Cardiac septum (tissue), 1 donor: ENCODE data around the gene ABCC4. TPM values are rescaled to one million over a fixed set of nuclear protein-coding genes. Genes with fewer than 3 reads are reported as not detected.
"Not testable (repeated sequence)": the region's sequence is repeated elsewhere in the genome, so short reads cannot be mapped to it uniquely, and the experiment has no call there.

Experiments
- DNase-seq: peaks from one replicate; pipeline ENCODE4 v3.0.0-alpha.2; 2020; ENCODE audit warnings: low spot score
- intact Hi-C: fragments of 100-400 bp; cut with DNase I; formaldehyde crosslinking; loops from one replicate; pipeline ENCODE4 v1.14.0; 2022
- total RNA-seq: library from RNA; stranded (reverse); fragmentation: NEBNext Ultra II Directional; extraction: Animal tissue kit (Norgen Biotek cat#: 25700); gene quantifications from one replicate; pipeline ENCODE4 v1.2.1, GENCODE V29; 2021
- donor health status: DM: no; HTN: no; CAD: no.

Gene ABCC4
- total RNA-seq, 1 donor from 2014 or later: 6.9 TPM

DNA sequence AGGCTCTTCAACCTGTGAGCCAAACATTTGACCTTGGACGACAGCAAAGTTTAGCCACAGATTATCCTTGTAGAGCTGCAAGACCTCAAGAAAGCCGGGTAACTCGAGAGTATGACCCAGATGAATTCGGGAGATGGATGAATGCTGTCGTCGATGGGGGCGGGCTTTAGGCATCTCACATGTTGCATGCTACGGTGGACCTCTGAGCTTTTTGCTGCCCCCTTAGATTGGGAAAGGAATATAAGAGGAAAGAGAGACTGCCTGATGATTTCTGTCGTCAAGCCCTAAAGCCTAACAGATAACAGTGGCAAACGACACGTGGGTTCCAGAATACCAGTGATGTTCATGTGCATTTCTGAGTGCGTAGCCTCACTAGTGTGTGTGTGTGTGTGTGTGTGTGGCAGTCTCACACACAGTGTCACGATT lies 730 bp upstream of the ABCC4 start:
- intact Hi-C loops: no loop called here
- no peak for DNase-seq

DNA sequence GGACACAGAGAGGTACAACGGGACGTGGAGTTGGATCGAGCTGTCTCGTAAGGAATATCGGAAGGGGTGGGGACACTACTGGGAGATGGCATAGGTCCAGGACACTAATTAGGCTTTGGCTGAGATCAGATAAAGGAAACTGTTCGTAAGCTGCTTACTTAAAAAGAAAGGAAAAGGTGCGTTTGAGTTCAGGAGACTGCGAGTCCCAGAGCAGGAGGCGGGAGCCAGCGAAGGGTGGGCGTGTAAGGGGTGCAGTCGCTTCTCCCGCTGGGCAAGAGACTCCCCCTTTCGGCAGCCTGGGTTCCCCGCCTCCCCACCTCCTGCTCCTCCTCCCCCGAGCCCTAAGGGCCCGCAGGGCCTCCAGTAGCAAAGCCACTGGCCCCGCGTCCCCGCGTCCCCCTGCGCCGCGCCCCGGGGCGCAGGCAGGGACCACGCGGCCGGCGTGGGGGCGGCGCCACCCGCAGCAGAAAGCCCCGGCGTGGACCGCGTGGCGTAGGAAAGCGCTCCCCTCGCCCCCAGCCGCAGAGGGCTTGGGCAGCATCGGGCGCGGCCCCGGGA lies 547 bp downstream of the ABCC4 start:
- peak; percentile 78 for DNase-seq
- intact Hi-C loops: no loop called here

DNA sequence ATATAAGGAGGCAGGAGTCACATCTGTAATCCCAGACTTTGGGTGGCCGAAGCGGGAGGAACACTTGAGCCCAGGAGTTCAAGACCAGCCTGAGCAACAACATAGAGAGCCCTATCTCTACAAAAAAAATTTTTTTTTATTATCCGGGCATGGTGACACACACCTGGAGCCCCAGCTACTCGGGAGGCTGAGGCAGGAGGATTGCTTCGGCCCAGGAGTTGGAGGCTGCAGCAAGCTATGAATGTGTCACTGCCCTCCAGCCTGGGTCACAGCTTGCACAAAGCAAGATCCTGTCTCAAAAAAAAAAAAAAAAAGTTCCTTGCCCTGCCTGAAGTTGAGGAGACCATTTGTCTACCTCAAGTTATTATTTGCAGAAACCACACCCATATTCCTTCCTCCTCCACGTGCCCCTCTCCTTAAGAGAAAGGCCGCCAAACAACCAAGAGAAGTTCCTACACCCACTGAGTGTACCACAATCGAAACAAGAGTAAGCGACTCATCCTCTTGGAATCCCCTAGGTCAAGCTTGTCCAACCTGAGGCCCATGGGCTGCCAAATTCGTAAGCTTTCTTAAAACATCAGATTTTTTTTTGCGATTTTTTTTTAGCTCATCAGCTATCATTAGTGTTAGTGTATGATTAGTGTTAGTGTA lies 2.2 kb downstream of the ABCC4 start:
- DNase-seq: no peak
- intact Hi-C loops: loop anchor here (5.0 kb wide), 1 partner anchor 243 kb away; no protein-coding TSS in a partner anchor

DNA sequence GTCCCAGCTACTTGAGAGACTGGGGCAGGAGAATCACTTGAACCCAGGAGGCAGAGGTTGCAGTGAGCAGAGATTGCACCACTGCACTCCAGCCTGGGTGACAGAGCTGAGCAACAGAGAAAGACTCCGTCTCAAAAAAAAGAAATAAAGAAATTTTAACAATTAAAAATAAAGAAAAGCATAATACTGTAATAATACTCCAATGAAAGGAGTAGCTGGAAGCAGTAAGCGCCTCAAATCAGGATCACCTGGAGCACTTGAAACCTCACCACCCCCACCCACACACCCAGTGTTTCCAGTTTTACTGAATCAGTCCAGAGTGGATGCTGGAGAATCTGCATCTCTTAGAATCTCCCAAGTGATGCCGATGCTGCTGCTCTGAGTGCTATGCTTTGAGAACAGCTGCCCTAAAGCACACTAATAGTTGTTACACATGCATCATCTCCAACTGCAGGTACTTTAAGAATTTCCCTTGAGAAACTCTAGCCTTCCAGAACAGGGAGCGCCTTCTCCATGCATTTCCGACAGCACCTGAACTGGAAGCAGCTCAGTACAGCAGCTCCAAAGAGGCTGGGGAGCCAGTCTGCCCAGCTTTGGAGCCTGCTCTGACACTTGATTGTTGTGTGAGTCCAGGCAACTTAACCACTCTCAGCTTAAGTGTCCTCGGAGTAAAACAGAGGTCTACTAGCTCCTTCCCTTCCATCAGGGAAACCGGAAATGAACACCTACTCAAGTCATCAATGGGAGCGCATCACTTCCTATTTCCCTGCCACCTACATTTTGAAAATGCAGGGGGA lies 2.9 kb downstream of the ABCC4 start:
- no peak for DNase-seq
- intact Hi-C loops: loop anchor here (5.0 kb wide), 1 partner anchor 244 kb away; no protein-coding TSS in a partner anchor

DNA sequence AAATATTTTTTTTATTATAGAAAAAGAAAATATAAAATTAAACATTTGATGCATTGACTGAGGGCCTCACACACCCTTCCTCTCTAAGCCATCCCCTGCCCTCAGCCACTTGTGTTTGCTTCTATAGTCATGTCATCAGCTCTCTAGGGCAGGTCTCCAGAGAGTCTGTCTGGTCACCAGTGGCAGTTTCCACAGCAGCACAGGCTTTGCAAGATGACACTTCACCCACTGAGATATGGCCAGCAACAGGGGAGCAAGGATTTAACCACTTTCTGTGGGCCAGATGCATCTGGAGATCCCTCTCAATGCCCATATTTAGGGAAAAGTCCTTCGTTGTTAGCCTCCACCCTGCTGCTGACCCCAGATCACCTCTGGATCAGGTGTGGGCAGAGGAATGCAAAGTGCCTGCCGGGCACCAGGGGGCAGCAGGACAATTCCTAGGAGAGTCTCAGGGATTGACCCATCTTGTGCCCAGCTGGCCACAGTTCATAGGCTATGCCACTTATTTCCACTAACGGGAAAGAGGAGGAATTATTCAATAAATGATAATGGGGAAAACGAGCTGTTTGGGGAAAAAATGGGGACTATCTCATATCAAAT lies 4.8 kb downstream of the ABCC4 start:
- no peak for DNase-seq
- intact Hi-C loops: loop anchor here (1.0 to 5.0 kb wide), 2 partner anchors 84 to 246 kb away; no protein-coding TSS in a partner anchor

DNA sequence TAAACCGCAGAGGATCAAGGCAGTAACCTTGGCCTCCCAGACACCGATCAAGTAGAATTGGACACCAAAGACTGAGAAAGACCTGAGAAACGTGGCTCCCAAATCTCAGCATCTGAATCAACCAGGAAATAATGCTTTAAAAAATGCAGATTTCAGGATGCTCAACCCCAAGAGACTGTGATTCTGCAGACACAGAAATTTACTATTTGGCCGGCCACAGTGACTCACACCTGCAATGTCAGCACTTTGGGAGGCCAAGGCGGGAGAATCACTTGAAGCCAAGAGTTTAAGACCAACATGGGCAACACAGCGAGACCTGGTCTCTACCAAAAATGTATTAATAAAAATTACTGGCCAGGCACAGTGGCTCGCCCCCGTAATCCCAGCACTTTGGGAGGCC lies 6.2 kb downstream of the ABCC4 start:
- intact Hi-C loops: loop anchor here (5.0 kb wide), 1 partner anchor 247 kb away; no protein-coding TSS in a partner anchor
- DNase-seq: no peak

DNA sequence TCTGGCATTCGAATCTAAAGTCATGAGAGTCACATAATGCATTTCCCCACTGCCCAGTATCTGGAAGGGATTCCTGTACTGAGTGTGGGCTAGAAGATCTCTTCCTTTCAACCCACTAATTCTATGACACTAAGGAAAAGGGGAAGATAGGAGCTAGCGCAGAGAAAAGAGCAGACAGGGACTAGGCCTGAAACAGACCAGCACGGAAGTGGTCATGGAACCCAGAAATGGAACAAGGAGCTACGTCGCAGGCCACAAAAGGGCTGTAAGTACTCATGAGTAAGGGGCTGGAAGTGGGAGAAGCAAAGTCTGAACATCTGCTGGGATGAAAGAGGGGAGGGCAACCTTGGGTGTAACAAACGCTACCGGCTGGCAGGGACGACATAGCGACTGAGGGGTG lies 8.6 kb downstream of the ABCC4 start:
- DNase-seq: no peak
- intact Hi-C loops: no loop called here

DNA sequence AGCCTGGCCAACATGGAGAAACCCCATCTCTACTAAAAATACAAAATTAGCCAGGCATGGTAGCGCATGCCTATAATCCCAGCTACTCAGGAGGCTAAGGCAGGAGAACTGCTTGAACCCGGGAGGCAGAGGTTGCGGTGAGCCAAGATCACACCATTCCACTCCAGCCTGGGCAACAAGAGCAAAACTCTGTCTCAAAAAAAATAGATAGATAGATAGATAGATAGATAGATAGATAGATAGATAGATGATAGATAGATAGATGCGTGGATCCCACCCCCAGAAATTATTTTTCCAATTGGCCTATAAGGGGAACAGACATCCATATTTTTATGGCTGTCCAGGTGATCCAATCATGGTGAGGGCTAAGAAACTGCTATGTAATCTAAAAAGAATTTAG lies 11.3 kb downstream of the ABCC4 start:
- DNase-seq, intact Hi-C loops: not testable (repeated sequence)

DNA sequence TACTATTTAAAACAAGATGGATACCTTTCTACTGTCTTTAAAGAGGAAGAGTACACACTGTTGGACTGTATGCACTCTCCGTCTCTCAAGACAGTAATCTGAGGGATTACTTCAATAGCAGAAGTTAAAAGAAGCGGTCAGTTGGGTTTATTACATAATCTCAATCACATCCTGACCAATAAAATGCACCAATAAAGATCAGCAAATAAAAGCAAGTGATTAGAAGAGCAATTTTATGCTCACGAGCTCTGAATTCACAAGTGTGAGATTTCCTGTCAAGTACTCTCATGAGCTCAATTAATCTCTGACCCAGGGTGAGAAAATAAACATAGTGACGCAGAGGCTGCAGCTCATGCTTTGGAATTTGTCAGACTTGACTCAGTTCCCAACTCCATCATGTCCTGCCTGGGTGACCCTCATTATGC lies 12.2 kb downstream of the ABCC4 start:
- DNase-seq: no peak
- intact Hi-C loops: no loop called here

DNA sequence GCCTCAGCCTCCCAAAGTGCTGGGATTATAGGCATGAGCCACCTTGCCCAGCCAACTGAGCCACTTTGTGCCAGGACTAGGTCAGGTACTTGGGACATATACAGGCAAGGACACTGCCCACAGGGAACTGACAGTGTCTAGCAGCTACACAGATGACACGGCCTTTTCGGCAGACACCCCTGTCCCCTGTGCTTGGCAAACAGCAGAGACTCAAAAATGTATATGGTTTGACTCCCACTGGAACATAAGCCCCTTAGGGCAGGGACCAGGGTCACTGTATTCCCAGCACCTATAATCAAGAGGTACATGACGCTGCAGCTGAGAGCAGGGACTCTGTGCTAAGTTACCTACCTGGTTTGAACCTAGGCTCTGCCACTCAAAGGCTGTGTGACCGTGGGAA lies 16.8 kb downstream of the ABCC4 start:
- intact Hi-C loops: no loop called here
- no peak for DNase-seq

DNA sequence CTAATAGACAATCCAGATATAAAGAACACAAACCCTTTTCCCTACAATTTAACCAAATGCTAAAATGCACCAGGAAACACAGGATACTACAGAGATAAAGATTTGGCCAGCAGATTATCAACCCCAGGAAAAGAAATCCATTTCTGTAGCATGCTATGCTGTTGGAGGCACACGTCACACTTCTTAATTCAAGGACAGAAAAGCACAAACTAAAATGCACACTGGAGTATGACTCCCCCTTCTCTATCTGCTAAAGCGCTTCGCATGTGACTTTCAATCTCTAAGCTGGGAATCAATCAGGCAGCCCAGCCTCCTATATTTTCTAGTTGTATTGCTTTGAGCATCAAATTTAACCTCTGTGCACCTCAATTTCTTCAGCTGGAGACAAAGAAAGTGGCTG lies 22.2 kb downstream of the ABCC4 start:
- intact Hi-C loops: loop anchor here (5.0 kb wide), 1 partner anchor 87 kb away; no protein-coding TSS in a partner anchor

DNA sequence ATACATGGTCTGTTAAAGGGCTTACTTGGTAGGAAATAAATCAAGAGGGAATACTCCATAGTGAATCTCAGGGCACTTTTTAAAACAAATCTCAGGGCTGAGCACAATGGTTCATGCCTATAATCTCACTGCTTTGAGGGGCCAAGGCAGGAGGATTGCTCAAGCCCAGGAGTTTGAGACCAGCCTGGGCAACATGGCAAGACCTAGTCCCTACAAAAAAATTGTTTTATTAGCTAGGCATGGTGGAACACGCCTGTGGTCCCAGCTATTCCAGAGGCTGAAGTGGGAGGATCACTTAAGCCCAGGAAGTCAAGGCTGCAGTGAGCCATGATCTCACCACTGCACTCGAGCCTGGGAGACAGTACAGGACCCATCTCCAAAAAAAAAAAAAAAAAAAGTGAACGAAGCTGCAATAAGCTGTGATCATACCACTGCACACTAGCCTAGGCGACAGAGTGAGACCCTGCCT lies 25.2 kb downstream of the ABCC4 start:
- intact Hi-C loops: loop anchor here (5.0 kb wide), 1 partner anchor 84 kb away; no protein-coding TSS in a partner anchor
- DNase-seq: no peak

More for the DNA sequence above, 22.2 kb downstream of the ABCC4 start:
- DNase-seq: no peak

DNA sequence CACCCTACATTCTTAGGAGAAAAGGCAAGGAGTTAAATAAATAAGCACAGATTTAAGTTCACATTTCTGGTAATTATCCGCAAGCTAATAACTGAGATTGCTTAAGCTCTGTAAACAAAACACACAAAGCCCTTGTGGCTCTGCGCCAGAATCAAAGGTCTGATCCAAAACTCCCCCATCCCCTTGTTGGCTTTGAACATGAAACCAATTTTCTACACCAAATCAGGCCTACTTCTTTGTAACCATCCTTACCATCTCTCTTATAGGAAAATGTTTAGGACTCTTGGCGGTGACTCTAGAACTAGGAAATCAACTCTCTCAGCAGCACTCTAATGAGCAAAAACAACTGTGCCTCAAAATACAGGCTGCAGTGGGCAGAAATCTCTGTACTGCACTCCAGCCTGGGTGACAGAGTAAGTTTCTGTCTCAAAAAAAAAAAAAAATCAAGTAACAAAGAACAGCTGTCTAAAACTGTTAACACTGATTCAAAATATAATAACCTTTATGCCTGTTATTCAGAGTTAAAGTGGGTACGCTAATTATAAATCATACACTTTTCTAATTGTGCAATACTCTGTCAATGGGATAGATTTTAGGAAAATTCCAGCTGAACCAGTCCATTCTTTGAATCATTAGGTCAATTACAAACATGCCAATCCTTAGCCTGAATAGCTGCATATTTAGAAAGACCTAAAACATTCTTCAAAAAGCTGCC lies 25.8 kb downstream of the ABCC4 start:
- intact Hi-C loops: loop anchor here (5.0 kb wide), 1 partner anchor 83 kb away; no protein-coding TSS in a partner anchor
- peak; percentile 5 for DNase-seq

DNA sequence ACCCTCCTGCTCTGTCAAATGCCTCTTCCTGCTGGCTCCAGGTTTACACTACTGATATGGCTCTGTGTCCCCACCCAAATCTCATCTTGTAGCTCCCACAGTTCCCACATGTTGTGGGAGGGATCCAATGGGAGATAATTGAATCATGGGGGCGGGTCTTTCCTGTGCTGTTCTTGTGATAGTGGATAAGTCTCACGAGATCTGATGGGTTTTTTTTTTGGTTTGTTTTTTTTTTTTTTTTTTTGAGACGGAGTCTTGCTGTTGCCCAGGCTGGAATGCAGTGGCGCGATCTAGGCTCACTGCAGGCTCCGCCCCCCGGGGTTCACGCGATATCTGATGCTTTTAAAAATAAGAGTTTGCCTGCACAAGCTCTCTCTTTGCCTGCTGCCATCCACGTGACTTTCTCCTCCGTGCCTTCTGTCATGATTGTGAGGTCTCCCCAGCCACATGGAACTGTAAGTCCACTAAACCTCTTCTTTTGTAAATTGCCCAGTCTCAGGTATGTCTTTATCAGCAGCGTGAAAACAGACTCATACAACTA lies 27.6 kb downstream of the ABCC4 start:
- intact Hi-C loops: not testable (repeated sequence)
- peak; percentile 22 for DNase-seq

DNA sequence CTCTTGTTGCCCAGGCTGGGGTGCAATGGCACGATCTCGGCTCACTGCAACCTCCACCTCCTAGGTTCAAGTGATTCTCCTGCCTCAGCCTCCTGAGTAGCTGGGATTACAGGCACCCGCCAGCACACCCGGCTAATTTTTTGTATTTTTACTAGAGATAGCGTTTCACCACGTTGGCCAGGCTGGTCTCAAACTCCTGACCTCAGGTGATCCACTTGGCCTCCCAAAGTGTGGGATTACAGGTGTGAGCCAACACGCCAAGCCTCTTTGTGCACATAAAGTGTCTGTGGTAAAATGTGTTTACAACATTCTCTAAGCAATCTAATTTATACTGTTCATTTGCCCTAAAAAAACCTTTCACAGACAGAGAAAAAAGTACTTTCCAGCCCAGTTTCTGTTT lies 29.2 kb downstream of the ABCC4 start:
- DNase-seq: peak; percentile 19
- intact Hi-C loops: not testable (repeated sequence)

DNA sequence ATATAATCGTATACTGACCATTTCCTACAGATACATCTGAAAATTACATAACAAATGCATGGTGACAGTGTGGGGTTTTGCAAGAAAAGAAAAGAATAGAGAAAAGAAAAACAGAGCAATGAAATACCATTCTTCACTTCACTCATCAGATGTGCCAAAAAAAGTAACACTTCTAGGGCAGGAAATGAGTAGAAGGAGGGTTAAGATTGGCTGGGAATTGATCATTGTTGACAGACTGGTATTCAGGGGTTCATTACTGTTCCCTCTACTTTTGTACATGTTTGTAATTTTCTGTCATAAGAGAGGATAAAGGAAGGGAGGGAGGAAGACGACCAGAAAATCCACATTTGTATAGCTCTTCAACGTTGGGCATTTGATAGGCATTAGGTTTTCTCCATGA lies 31.5 kb downstream of the ABCC4 start:
- intact Hi-C loops: no loop called here
- DNase-seq: no peak

DNA sequence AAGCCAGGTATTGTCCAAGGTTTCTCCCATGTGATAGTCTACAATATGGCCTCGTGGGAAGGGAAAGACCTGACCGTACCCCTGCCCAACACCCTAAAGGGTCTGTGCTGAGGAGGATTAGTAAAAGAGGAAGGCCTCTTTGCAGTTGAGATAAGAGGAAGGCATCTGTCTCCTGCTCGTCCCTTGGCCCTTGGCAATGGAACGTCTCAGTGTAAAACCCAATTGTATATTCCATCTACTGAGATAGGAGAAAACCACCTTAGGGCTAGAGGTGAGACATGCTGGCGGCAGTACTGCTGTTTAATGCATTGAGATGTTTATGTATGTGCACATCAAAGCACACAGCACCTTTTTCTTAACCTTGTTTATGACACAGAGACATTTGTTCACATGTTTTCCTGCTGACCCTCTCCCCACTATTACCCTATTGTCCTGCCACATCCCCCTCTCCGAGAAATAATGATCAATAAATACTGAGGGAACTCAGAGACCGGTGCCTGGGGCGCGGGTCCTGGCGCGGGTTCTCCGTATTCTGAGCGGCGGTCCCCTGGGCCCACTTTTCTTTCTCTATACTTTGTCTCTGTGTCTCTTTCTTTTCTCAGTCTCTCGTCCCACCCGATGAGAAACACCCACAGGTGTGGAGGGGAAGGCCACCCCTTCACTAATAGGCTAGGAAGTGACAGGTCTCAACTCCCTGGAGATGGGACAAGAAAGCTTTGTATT lies 32.7 kb downstream of the ABCC4 start:
- intact Hi-C loops: not testable (repeated sequence)

DNA sequence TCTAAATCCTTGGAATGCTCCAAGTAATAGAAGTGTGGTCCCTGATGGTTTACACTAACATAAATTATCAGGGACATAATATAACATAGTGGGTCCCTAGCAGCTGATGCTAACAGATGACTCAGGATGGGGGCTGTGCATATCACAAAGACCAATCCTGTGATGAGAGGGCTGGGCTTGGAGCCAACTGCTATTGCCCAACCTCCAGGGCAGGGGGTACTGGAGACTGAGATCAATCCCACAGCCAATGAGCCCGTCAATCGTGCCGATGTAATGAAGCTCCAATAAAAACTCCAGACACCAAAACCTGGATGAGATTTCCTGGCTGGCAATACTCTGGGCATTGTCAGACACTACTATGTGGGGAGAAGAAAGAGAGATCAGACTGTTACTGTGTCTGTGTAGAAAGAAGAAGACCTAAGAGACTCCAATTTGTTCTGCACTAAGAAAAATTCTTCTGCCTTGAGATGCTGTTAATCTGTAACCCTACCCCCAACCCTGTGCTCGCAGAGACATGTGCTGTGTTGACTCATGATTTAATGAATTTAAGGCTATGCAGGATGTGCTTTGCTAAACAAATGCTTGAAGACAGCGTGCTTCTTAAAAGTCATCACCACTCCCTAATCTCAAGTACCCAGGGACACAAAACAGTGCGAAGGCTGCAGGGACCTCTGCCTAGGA lies 33.4 kb downstream of the ABCC4 start:
- intact Hi-C loops: no loop called here
- no peak for DNase-seq

More for the DNA sequence above, 32.7 kb downstream of the ABCC4 start:
- not testable (repeated sequence) for DNase-seq
